ENCODE results near the gene GTF2E1. TPM values are rescaled to one million over a fixed set of nuclear protein-coding genes. Genes with fewer than 3 reads are reported as not detected.

Gene GTF2E1
- total and polyA plus RNA-seq, 2 of the 4 experiments (the other 2 are of a cell fraction) = 8.2 to 18.5 TPM

GRCh38 chr3:120770891-120771290 is 28.3 kb downstream of the GTF2E1 start:
- H2AK9ac ChIP-seq (replicated peaks; ENCODE audit: low read depth, low read length, poor library complexity) = no peak overlapping the region
- no peak overlapping the region for H3K4me2 ChIP-seq (ENCODE audit: low read depth, low read length)
- no peaks in the 10 kb centered on the region for H3K27me3 ChIP-seq (ENCODE audit: control insufficient read depth, insufficient read depth, low read length)
- no peaks in the 10 kb centered on the region for H4K20me1 ChIP-seq (ENCODE audit: insufficient read depth, low read length)
- H3K4ac ChIP-seq (ENCODE audit: low read depth, low read length) = no peak overlapping the region
- intact Hi-C loops (cut with micrococcal nuclease) = no loop called here
- no peak overlapping the region for H2BK120ac ChIP-seq (ENCODE audit: low read depth, low read length)
- H3K79me1 ChIP-seq (ENCODE audit: low read depth in 1 of 2, low read length in 2 of 2) = peaks cover 46 to 58% of the 10 kb centered on the region in 2 experiments
- dilution Hi-C loops (cut with HindIII; ENCODE audit: low sequenced_read_pairs, unreplicated experiment) = no loop called here
- no TSS peak for BruUV-seq (replicated peaks)
- H3K9ac ChIP-seq (ENCODE audit: low read depth, low read length) = no peak overlapping the region
- in situ Hi-C loops (cut with MboI; ENCODE audit: low sequenced_read_pairs) = no loop called here
- peaks cover 7% of the 10 kb centered on the region for H3K9me1 ChIP-seq (ENCODE audit: insufficient read depth, low read length)
- H4K5ac ChIP-seq (ENCODE audit: low read depth, low read length) = no peak overlapping the region
- H2BK15ac ChIP-seq (ENCODE audit: low read depth, low read length) = no peak overlapping the region
- ChIA-PET CTCF (no interaction called here), POLR2A (ENCODE audit: unreplicated experiment) (no interaction called here)
- no peak overlapping the region for H3K14ac ChIP-seq (replicated peaks; ENCODE audit: low read depth, low read length)
- TF ChIP-seq CHD1 (IDR thresholded peaks at IDR 0.05; ENCODE audit: low read depth, low read length) = no peak
- TF ChIP-seq BHLHE40 (IDR thresholded peaks at IDR 0.05; ENCODE audit: low read depth, low read length) = no peak
- no peak for TF ChIP-seq RCOR1 (IDR thresholded peaks at IDR 0.05; ENCODE audit: insufficient replicate concordance, low read length)
- no peak overlapping the region for H2BK5ac ChIP-seq (ENCODE audit: low read depth, low read length, poor library complexity, severe bottlenecking)
- WGBS, 2 experiments (ENCODE audit: extremely low coverage in 2 of 2, insufficient read length in 1 of 2) = 100% methylated on average over 1 of the region's 4 CpGs; no CpG with 5 or more reads in 1 of the 2 experiments
- H4K8ac ChIP-seq (ENCODE audit: low read depth in 2 of 2, low read length in 2 of 2) = no peak overlapping the region
- no peaks in the 10 kb centered on the region for H3K9me3 ChIP-seq (ENCODE audit: control insufficient read depth, insufficient read depth, low read length)
- no peak overlapping the region for H3K18ac ChIP-seq (ENCODE audit: low read depth, low read length)
- H3K4me3 ChIP-seq (ENCODE audit: insufficient read depth, low read depth, low read length) = no peak overlapping the region
- no peak for DNase-seq
- ATAC-seq (ENCODE audit: low read depth) = no peak
- peaks cover 7% of the 10 kb centered on the region for H3K36me3 ChIP-seq (ENCODE audit: control insufficient read depth, insufficient read depth, low read length)
- H4K91ac ChIP-seq (ENCODE audit: insufficient read depth, low read depth, low read length) = no peak overlapping the region
- H3K27ac ChIP-seq (ENCODE audit: insufficient read depth, low read length) = no peak overlapping the region
- no peak overlapping the region for H2AFZ ChIP-seq (replicated peaks; ENCODE audit: low read length, poor library complexity)
- peaks cover 13% of the 10 kb centered on the region for H3K4me1 ChIP-seq (ENCODE audit: control insufficient read depth, insufficient read depth, low read length)
- H2AK5ac ChIP-seq (ENCODE audit: low read depth, low read length) = no peak overlapping the region
- H3K23ac ChIP-seq (ENCODE audit: low read depth, low read length) = no peak overlapping the region
- H2BK20ac ChIP-seq (ENCODE audit: low read depth, low read length) = no peak overlapping the region
- H3K56ac ChIP-seq (ENCODE audit: extremely low read depth, insufficient read depth, low read length) = no peak overlapping the region

All from IMR-90 (cell line).